Stimulated activated CD4-positive, alpha-beta T cell treated with anti-CD3 and anti-CD28 coated beads, Interleukin-1b, Interleukin-23, amount 100 ng/mL, for 48 hours (primary cell): ENCODE data around the gene TMED1.
"Not testable (repeated sequence)": the region's sequence is repeated elsewhere in the genome, so short reads cannot be mapped to it uniquely, and the experiment has no call there.

ENCODE experiments used
- DNase-seq: peaks from one replicate; pipeline ENCODE4 v3.0.0-alpha.2; 2020

Gene TMED1

GRCh38 chr19:10835754-10836478 lies at the start of gene TMED1:
TMED1 (minus strand) TSS chr19:10836212; CDS start chr19:10836191, 21 bp downstream.
- peak; percentile 99 for DNase-seq

GRCh38 chr19:10885201-10886169 lies 49.5 kb upstream of the TMED1 start:
- no peak for DNase-seq

- DNase-seq, result no peak
Measured at GRCh38 chr19:10884274-10884673, 48.3 kb upstream of the TMED1 start.

- DNase-seq, result no peak
Measured at GRCh38 chr19:10882108-10882457, 46.1 kb upstream of the TMED1 start.

- no peak for DNase-seq
Measured at GRCh38 chr19:10881403-10882107, 45.5 kb upstream of the TMED1 start.

GRCh38 chr19:10878253-10878652 lies 42.2 kb upstream of the TMED1 start:
- no peak for DNase-seq

GRCh38 chr19:10877608-10878007 lies 41.6 kb upstream of the TMED1 start:
- DNase-seq, result not testable (repeated sequence)

GRCh38 chr19:10876459-10877240 lies 40.6 kb upstream of the TMED1 start:
- DNase-seq, result no peak

- DNase-seq, result no peak
Measured at GRCh38 chr19:10874024-10874423, 38.0 kb upstream of the TMED1 start.

GRCh38 chr19:10872546-10873107 lies 36.6 kb upstream of the TMED1 start:
- no peak for DNase-seq

- peak; percentile 26 for DNase-seq
Measured at GRCh38 chr19:10871711-10872545, 35.9 kb upstream of the TMED1 start.

GRCh38 chr19:10870955-10871603 lies 35.1 kb upstream of the TMED1 start, which contains the start of gene CARM1:
CARM1 (plus strand) TSS chr19:10871553; CDS start chr19:10871703, 150 bp downstream.
- peak; percentile 99 for DNase-seq

- no peak for DNase-seq
Measured at GRCh38 chr19:10870501-10870954, 34.5 kb upstream of the TMED1 start.

- not testable (repeated sequence) for DNase-seq
Measured at GRCh38 chr19:10869872-10870311, 33.9 kb upstream of the TMED1 start.

GRCh38 chr19:10868872-10869547 lies 33.0 kb upstream of the TMED1 start:
- DNase-seq, result no peak

- DNase-seq, result no peak
Measured at GRCh38 chr19:10866495-10866894, 30.5 kb upstream of the TMED1 start.

GRCh38 chr19:10864538-10864899 lies 28.5 kb upstream of the TMED1 start:
- DNase-seq, result peak; percentile 83

- no peak for DNase-seq
Measured at GRCh38 chr19:10863107-10863717, 27.2 kb upstream of the TMED1 start.

- no peak for DNase-seq
Measured at GRCh38 chr19:10862561-10863106, 26.6 kb upstream of the TMED1 start.
